Spleen (tissue), 11 donors: Measurements from ENCODE around the gene CPNE1. TPM values are rescaled to one million over a fixed set of nuclear protein-coding genes. Genes with fewer than 3 reads are reported as not detected.
"Not testable (repeated sequence)": the region's sequence is repeated elsewhere in the genome, so short reads cannot be mapped to it uniquely, and the experiment has no call there.

ENCODE experiments used
- DNase-seq: peaks from one replicate; pipeline ENCODE4 v3.0.0-alpha.2; 2020
- H3K27ac ChIP-seq, 8 donors: fragments of 200-600 bp; sonication (generic) in 7 of 8; 1 replicate in 4 of 8; 2 replicates in 4 of 8; pipeline versions ENCODE4 v1.5.0 to v1.8.0; 2016 to 2021; ENCODE audit warnings: inconsistent platforms in 4 of 8, mild to moderate bottlenecking in 4 of 8, moderate library complexity in 1 of 8
- H3K27me3 ChIP-seq, 7 donors: fragments of 200-600 bp; sonication (generic) in 6 of 7; replicated peaks in 1 of 7; 1 replicate in 4 of 7; 2 replicates in 3 of 7; pipeline versions ENCODE4 v1.5.0 to v1.8.0; 2016 to 2021; ENCODE audit warnings: inconsistent platforms in 3 of 7, mild to moderate bottlenecking in 1 of 7
- H3K36me3 ChIP-seq, 6 donors: fragments of 200-600 bp; sonication (generic) in 5 of 6; 1 replicate in 4 of 6; 2 replicates in 2 of 6; pipeline versions ENCODE4 v1.5.0 to v1.8.0; 2016 to 2021; ENCODE audit warnings: inconsistent platforms in 2 of 6
- H3K4me1 ChIP-seq, 6 donors: fragments of 200-600 bp; sonication (generic) in 5 of 6; 1 replicate in 3 of 6; 2 replicates in 3 of 6; pipeline versions ENCODE4 v1.5.0 to v1.8.0; 2016 to 2021; ENCODE audit warnings: inconsistent platforms in 3 of 6
- H3K4me3 ChIP-seq, 8 donors: fragments of 200-600 bp; sonication (generic) in 7 of 8; 1 replicate in 4 of 8; 2 replicates in 4 of 8; pipeline versions ENCODE4 v1.5.0 to v1.8.0; 2016 to 2021; ENCODE audit warnings: inconsistent platforms in 4 of 8, mild to moderate bottlenecking in 4 of 8, moderate library complexity in 2 of 8
- H3K9me3 ChIP-seq, 8 donors: fragments of 200-600 bp; sonication (generic) in 7 of 8; 1 replicate in 4 of 8; 2 replicates in 4 of 8; pipeline versions ENCODE4 v1.5.0 to v1.8.0; 2016 to 2021; ENCODE audit warnings: inconsistent platforms in 4 of 8
- CTCF ChIP-seq, 11 experiments: fragments of 200-600 bp in 7 of 11; fragments of 450-650 bp in 4 of 11; sonication (generic) in 4 of 11; IDR thresholded peaks in 8 of 11; conservative IDR thresholded peaks in 3 of 11; 1 replicate in 7 of 11; 2 replicates in 4 of 11; pipeline versions ENCODE4 v1.4.0 to v1.8.0; 2016 to 2021; ENCODE audit warnings: antibody characterized with exemption in 11 of 11, inconsistent platforms in 4 of 11, mild to moderate bottlenecking in 1 of 11
- POLR2A ChIP-seq, 3 donors: fragments of 450-650 bp; IDR thresholded peaks; one replicate each; pipeline ENCODE4 v1.5.1; 2017; ENCODE audit warnings: antibody characterized with exemption in 3 of 3, mild to moderate bottlenecking in 1 of 3
- POLR2AphosphoS5 ChIP-seq, 3 donors: sonication (generic); formaldehyde crosslinking; IDR thresholded peaks; one replicate each; pipeline ENCODE4 v1.5.1; 2017; ENCODE audit warnings: antibody characterized with exemption in 3 of 3
- WGBS, 5 donors: extraction: QIAGEN DNeasy Blood & Tissue Kit in 3 of 5; methylation state at CpG; one replicate each; pipeline versions ENCODE4 v1.1.5 to v1.1.7; 2013 to 2018; 5-methylcytosine and 5-hydroxymethylcytosine counted together
- intact Hi-C: fragments of 100-400 bp; cut with DNase I; formaldehyde crosslinking; loops from one replicate; pipeline ENCODE4 v1.15.0; 2023; ENCODE audit warnings: low total_unique reads
- polyA plus RNA-seq, 3 donors: library from polyadenylated mRNA; stranded (reverse); fragments of 200-250 nt; gene quantifications; one replicate each; pipeline ENCODE4 v1.2.1, GENCODE V29; 2013
- total RNA-seq, 7 donors: library from RNA; depleted of rRNA in 3 of 7; stranded (reverse); fragments of >200 nt in 3 of 7; fragmentation: NEBNext Ultra II Directional in 4 of 7; extraction: Animal tissue kit (Norgen Biotek cat#: 25700) in 4 of 7; gene quantifications; one replicate each; pipeline versions ENCODE4 v1.1.0 to v1.2.1, GENCODE V29; 2016 to 2021
- donor health status: healthy with polysubstance abuse.
- donor health status: DM: no; HTN: no; CAD: no; lungs with moderate emphysema.
- donor health status: DM: no; HTN: no; CAD: no.
- donor health status: Bipolar disorder and iron deficiency.
- donor health status: healthy.
- donor health status: DM: no; HTN: no; CAD: no.
- donor health status: DM: yes; HTN: yes; CAD: no.

The CPNE1 gene
- total and polyA plus RNA-seq, 10 donors, result 93.9 to 247 (median 221) TPM

GRCh38 chr20:35706591-35707529 lies 42.2 kb upstream of the CPNE1 start:
- H3K36me3 ChIP-seq, result peaks cover 9 to 100% (median 91%) of the 10 kb centered on the region in 6 donors
- H3K4me1 ChIP-seq, result peaks cover 14 to 83% (median 48%) of the 10 kb centered on the region in 6 donors
- 91 to 97% (median 96%) methylated on average over 17 of the region's 17 CpGs for WGBS, 5 donors
- H3K4me3 ChIP-seq, H3K27me3 ChIP-seq, intact Hi-C loops, H3K9me3 ChIP-seq, DNase-seq, H3K27ac ChIP-seq: not testable (repeated sequence)
- peak in 1 of 3 donors; percentile 16 for TF ChIP-seq POLR2AphosphoS5 (IDR thresholded peaks at IDR 0.05)

DNA sequence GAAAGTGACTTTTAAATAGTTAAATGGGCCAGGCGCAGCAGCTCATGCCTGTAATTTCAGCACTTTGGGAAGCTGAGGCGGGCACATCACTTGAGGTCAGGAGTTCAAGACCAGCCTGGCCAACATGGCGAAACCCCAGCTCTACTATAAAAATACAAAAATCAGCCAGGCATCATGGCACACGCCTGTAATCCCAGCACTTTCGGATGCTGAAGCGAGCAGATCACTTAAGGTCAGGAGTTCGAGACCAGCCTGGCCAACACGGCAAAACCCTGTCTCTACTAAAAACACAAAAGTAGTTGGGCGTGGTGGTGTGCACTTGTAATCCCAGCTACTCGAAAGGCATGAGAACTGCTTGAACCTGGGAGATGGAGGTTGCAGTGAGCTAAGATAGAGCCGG lies 41.2 kb upstream of the CPNE1 start:
- H3K27ac ChIP-seq, H3K4me3 ChIP-seq, intact Hi-C loops, H3K27me3 ChIP-seq, H3K9me3 ChIP-seq: not testable (repeated sequence)
- peaks cover 9 to 83% (median 41%) of the 10 kb centered on the region in 6 donors for H3K4me1 ChIP-seq
- peaks cover 9 to 100% (median 86%) of the 10 kb centered on the region in 6 donors for H3K36me3 ChIP-seq
- WGBS, 5 donors, result 88 to 97% (median 93%) methylated on average over 11 of the region's 11 CpGs
- DNase-seq, result peak; percentile 21
- TF ChIP-seq POLR2AphosphoS5 (IDR thresholded peaks at IDR 0.05), result peak in 2 of 3 donors; percentile 17 to 43

DNA sequence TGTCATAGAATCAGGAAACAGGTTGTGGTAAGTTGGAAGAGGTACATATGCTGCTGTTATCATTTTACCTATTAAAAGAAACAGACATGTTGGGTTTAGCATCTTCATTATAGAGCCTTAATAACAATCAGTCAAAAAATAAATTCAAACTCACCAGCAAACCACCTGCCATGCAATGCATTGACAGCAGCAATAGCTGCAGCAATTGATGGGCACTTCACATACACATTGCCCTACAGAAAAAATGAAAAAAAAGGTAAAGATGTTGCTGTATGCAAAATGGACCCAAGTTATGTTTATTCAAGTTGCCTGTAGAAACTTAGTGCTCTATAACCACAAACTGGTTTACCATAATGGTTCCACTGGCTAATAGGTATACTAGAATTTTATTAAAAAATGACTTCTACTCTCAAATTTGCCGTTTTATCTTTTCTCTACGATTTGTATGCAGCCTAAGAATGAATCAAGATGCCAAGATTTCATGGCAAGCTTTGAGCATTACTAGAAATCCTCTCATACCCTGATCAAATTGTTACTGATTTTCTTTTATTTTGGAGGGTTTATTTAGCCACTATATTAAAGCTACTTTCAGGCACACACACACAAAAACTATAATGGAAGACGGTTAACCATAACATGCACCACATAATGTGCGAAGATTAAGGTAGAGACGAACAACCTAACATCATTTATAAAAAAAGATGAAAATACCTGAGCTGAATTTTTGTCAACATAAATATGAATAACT lies 40.0 kb upstream of the CPNE1 start:
- TF ChIP-seq POLR2A (IDR thresholded peaks at IDR 0.05) (no peak), POLR2AphosphoS5 (IDR thresholded peaks at IDR 0.05) (peak in 1 of 3 donors; percentile 52), CTCF (IDR thresholded peaks at IDR 0.05 in 8 of 11, conservative IDR thresholded peaks at IDR 0.05 in 3 of 11) (no peak)
- peaks cover 5 to 83% (median 43%) of the 10 kb centered on the region in 6 donors for H3K4me1 ChIP-seq
- H3K4me3 ChIP-seq, result no peak overlapping the region
- no peaks in the 10 kb centered on the region for H3K9me3 ChIP-seq
- H3K27ac ChIP-seq, result no peak overlapping the region
- WGBS, 5 donors, result 87 to 95% (median 91%) methylated on average over 5 of the region's 5 CpGs
- peaks cover 9 to 92% (median 74%) of the 10 kb centered on the region in 6 donors for H3K36me3 ChIP-seq
- no peak for DNase-seq
- H3K27me3 ChIP-seq, result no peaks in the 10 kb centered on the region
- intact Hi-C loops, result no loop called here

GRCh38 chr20:35702824-35703695 lies 38.4 kb upstream of the CPNE1 start:
- WGBS, 5 donors, result 68 to 78% (median 72%) methylated on average over 4 of the region's 4 CpGs
- no peaks in the 10 kb centered on the region for H3K27me3 ChIP-seq
- H3K36me3 ChIP-seq, result peaks cover 9 to 75% (median 65%) of the 10 kb centered on the region in 6 donors
- peak overlapping the region in 1 of 8 donors; percentile 5 for H3K27ac ChIP-seq
- peaks cover 9 to 80% (median 39%) of the 10 kb centered on the region in 6 donors for H3K4me1 ChIP-seq
- no peak for DNase-seq
- intact Hi-C loops, result no loop called here
- no peak overlapping the region for H3K4me3 ChIP-seq
- H3K9me3 ChIP-seq, result no peaks in the 10 kb centered on the region
- TF ChIP-seq CTCF (IDR thresholded peaks at IDR 0.05 in 8 of 11, conservative IDR thresholded peaks at IDR 0.05 in 3 of 11) (no peak), POLR2AphosphoS5 (IDR thresholded peaks at IDR 0.05) (peak in 1 of 3 donors; percentile 10)
